A549 (cell line): ENCODE measurements around the gene ANXA2. TPM values are rescaled to one million over a fixed set of nuclear protein-coding genes. Genes with fewer than 3 reads are reported as not detected.
A peak's percentile ranks its signal among the peaks of the same experiment; 100 is the strongest.

Experiments
- BCL3 ChIP-seq: fragments of >200 bp; sonication (Bioruptor Twin); formaldehyde crosslinking; IDR thresholded peaks from 3 replicates; pipeline ENCODE4 v1.6.1; 2016
- BHLHE40 ChIP-seq: IDR thresholded peaks from 2 replicates; pipeline ENCODE4 v1.6.1; 2012; ENCODE audit warnings: low read depth, low read length, inconsistent platforms
- CHD4 ChIP-seq: fragments of 200-600 bp; sonication (generic); IDR thresholded peaks from 2 replicates; pipeline ENCODE4 v1.6.1; 2016; ENCODE audit warnings: antibody characterized with exemption, mild to moderate bottlenecking, borderline replicate concordance
- EHF ChIP-seq: fragments of 250-450 bp; sonication (Bioruptor Pico); IDR thresholded peaks from 2 replicates; pipeline ENCODE4 v1.5.0; 2020; ENCODE audit warnings: mild to moderate bottlenecking
- EP300 ChIP-seq, 2 experiments: fragments of >200 bp; sonication (Bioruptor Twin); formaldehyde crosslinking; IDR thresholded peaks; 2 replicates in 1 of 2; 3 replicates in 1 of 2; pipeline ENCODE4 v1.6.1; 2016 to 2017
- ESRRA ChIP-seq: fragments of 150-350 bp; IDR thresholded peaks from 2 replicates; pipeline ENCODE4 v1.6.1; 2014; ENCODE audit warnings: mild to moderate bottlenecking, low read length, borderline replicate concordance
- FOSB ChIP-seq: fragments of 250-450 bp; sonication (Bioruptor Pico); IDR thresholded peaks from 2 replicates; pipeline ENCODE4 v1.5.0; 2020; ENCODE audit warnings: mild to moderate bottlenecking, moderate library complexity
- FOSL2 ChIP-seq, 2 experiments: fragments of 450-650 bp in 1 of 2; fragments of >200 bp in 1 of 2; sonication (Bioruptor Twin) in 1 of 2; formaldehyde crosslinking; IDR thresholded peaks; 2 replicates each; pipeline versions ENCODE4 v1.5.0 to v1.6.1; 2016 to 2020; ENCODE audit warnings: mild to moderate bottlenecking in 1 of 2, moderate library complexity in 1 of 2
- FOXS1 ChIP-seq: fragments of 250-450 bp; sonication (Bioruptor Pico); IDR thresholded peaks from 2 replicates; pipeline ENCODE4 v1.5.0; 2020; ENCODE audit warnings: mild to moderate bottlenecking, moderate library complexity
- HES2 ChIP-seq: fragments of >200 bp; sonication (Bioruptor Twin); formaldehyde crosslinking; IDR thresholded peaks from 2 replicates; pipeline ENCODE4 v1.6.1; 2016
- HEYL ChIP-seq: fragments of 250-450 bp; sonication (Bioruptor Pico); IDR thresholded peaks from 2 replicates; pipeline ENCODE4 v1.8.0; 2021; ENCODE audit warnings: mild to moderate bottlenecking, moderate library complexity
- HOXA7 ChIP-seq: fragments of 250-450 bp; sonication (Bioruptor Pico); IDR thresholded peaks from 2 replicates; pipeline ENCODE4 v1.5.0; 2020; ENCODE audit warnings: mild to moderate bottlenecking, moderate library complexity
- MAFK ChIP-seq: fragments of 450-650 bp; IDR thresholded peaks from 2 replicates; pipeline ENCODE4 v1.6.1; 2014; ENCODE audit not compliant: partially characterized antibody
- MYC ChIP-seq: IDR thresholded peaks from 2 replicates; pipeline ENCODE4 v1.6.1; 2012; ENCODE audit warnings: mild to moderate bottlenecking, inconsistent platforms, low read length, improper control_type of control experiment, borderline replicate concordance
- NFE2L2 ChIP-seq: fragments of 150-350 bp; conservative IDR thresholded peaks from 2 replicates; pipeline ENCODE4 v1.6.1; 2014; ENCODE audit warnings: low read length
- POLR2AphosphoS2 ChIP-seq: conservative IDR thresholded peaks from 2 replicates; pipeline ENCODE4 v1.6.1; 2012; ENCODE audit warnings: low read length, improper control_type of control experiment, inconsistent platforms
- RCOR1 ChIP-seq: fragments of 150-350 bp; IDR thresholded peaks from 2 replicates; pipeline ENCODE4 v1.6.1; 2014; ENCODE audit warnings: antibody characterized with exemption, low read length, low read depth
- ZSCAN20 ChIP-seq: fragments of 250-450 bp; sonication (Bioruptor Pico); IDR thresholded peaks from 2 replicates; pipeline ENCODE4 v1.8.0; 2022; ENCODE audit warnings: mild to moderate bottlenecking, moderate library complexity
- polyA plus RNA-seq, 4 experiments: library from polyadenylated mRNA; depleted of rRNA in 3 of 4; stranded (reverse); fragments of >200 nt; fragmentation: RNase III in 1 of 4; extraction: RNeasy Plus Mini Kit Qiagen cat#74134 plus additional on column Dnase treatment in 1 of 4; gene quantifications; 2 replicates in 3 of 4; 3 replicates in 1 of 4; pipeline ENCODE4 v1.2.3, GENCODE V29; 2011 to 2017
- TF ChIP-seq, protein P1 (sequence below): IDR thresholded peaks from 2 replicates; pipeline ENCODE4 v1.6.1; 2012; ENCODE audit warnings: low read depth, borderline replicate concordance
- TF ChIP-seq, protein P2 (sequence below): IDR thresholded peaks from 2 replicates; pipeline ENCODE4 v1.6.1; 2012
- TF ChIP-seq, protein P3 (sequence below): fragments of 200-600 bp; sonication (generic); IDR thresholded peaks from 2 replicates; pipeline ENCODE4 v1.6.1; 2016; ENCODE audit warnings: antibody characterized with exemption, mild to moderate bottlenecking, moderate library complexity

ANXA2 gene
- polyA plus RNA-seq, 2 of the 4 experiments (the other 2 are of a cell fraction): 4,707 to 5,746 TPM

DNA sequence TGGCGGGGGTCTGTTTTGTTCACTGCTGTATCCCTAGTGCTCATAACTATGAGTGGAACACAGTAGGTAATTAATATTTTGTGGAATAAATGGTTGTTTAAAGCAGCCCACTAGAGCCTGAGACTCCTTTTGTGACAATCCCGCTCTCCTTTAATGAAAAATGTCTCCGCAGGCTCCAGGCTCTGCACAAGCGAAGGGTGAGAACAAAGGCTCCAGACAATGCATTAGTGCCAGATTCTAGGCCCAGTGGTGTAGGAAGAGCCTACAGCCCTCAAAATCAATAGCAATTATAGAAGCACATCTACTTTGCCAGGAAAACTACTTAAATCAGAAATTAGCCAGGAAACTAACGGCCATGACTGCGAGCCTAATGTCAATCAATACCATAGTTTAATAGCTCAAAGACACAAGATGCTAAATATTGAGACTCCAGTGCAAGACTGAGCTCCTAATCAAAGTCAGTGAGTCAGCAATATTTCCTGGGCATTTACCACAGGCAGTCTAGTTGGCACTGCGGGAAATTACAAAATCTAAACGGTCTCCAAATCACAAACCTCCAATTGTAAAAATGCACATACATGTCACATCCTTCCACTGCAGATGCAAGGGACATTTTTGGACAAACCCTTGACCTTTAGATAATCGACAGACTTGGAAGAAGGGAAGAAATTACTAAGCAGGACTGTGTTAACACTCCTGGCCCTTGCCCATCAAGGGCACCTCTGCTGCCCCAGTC, 2.3 kb downstream of the ANXA2 start (continued):
- TF ChIP-seq HEYL (CRISPR knock-in tag) (0 out of 2 replicates have a peak, but pooled peaks have one; percentile 9), FOXS1 (0 out of 2 replicates have a peak, but pooled peaks have one; percentile 39), NFE2L2 (peak; percentile 74), HOXA7 (CRISPR knock-in tag) (peak; percentile 89), HES2 (no peak), RCOR1 (no peak), MYC (no peak), ESRRA (no peak), EHF (CRISPR knock-in tag) (0 out of 2 replicates have a peak, but pooled peaks have one; percentile 14), EP300 (IDR thresholded peaks at IDR 0.05) (no peak), FOSL2 (IDR thresholded peaks at IDR 0.05) (no peak), FOSL2 (CRISPR knock-in tag; IDR thresholded peaks at IDR 0.05) (peak; percentile 48), FOSB (peak; percentile 89), ZSCAN20 (CRISPR knock-in tag) (0 out of 2 replicates have a peak, but pooled peaks have one; percentile 22), MAFK (peak; percentile 99), POLR2AphosphoS2 (peak; percentile 94; the same call in 1 of the 2 replicates), BHLHE40 (no peak), BCL3 (0 out of 3 replicates have a peak, but pooled peaks have one; percentile 7), CHD4 (no peak)
- TF ChIP-seq, protein P1, sequence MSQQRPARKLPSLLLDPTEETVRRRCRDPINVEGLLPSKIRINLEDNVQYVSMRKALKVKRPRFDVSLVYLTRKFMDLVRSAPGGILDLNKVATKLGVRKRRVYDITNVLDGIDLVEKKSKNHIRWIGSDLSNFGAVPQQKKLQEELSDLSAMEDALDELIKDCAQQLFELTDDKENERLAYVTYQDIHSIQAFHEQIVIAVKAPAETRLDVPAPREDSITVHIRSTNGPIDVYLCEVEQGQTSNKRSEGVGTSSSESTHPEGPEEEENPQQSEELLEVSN: no peak
- TF ChIP-seq, protein P2, sequence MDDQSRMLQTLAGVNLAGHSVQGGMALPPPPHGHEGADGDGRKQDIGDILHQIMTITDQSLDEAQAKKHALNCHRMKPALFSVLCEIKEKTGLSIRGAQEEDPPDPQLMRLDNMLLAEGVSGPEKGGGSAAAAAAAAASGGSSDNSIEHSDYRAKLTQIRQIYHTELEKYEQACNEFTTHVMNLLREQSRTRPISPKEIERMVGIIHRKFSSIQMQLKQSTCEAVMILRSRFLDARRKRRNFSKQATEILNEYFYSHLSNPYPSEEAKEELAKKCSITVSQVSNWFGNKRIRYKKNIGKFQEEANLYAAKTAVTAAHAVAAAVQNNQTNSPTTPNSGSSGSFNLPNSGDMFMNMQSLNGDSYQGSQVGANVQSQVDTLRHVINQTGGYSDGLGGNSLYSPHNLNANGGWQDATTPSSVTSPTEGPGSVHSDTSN: 0 out of 2 replicates have a peak, but pooled peaks have one; percentile 20
- TF ChIP-seq, protein P3, sequence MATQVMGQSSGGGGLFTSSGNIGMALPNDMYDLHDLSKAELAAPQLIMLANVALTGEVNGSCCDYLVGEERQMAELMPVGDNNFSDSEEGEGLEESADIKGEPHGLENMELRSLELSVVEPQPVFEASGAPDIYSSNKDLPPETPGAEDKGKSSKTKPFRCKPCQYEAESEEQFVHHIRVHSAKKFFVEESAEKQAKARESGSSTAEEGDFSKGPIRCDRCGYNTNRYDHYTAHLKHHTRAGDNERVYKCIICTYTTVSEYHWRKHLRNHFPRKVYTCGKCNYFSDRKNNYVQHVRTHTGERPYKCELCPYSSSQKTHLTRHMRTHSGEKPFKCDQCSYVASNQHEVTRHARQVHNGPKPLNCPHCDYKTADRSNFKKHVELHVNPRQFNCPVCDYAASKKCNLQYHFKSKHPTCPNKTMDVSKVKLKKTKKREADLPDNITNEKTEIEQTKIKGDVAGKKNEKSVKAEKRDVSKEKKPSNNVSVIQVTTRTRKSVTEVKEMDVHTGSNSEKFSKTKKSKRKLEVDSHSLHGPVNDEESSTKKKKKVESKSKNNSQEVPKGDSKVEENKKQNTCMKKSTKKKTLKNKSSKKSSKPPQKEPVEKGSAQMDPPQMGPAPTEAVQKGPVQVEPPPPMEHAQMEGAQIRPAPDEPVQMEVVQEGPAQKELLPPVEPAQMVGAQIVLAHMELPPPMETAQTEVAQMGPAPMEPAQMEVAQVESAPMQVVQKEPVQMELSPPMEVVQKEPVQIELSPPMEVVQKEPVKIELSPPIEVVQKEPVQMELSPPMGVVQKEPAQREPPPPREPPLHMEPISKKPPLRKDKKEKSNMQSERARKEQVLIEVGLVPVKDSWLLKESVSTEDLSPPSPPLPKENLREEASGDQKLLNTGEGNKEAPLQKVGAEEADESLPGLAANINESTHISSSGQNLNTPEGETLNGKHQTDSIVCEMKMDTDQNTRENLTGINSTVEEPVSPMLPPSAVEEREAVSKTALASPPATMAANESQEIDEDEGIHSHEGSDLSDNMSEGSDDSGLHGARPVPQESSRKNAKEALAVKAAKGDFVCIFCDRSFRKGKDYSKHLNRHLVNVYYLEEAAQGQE: peak; percentile 27; the same call in 1 of the 2 replicates
- TF ChIP-seq, all 56 proteins: peak for 18
